ENCODE data around the gene KDM1A. TPM values are rescaled to one million over a fixed set of nuclear protein-coding genes. Genes with fewer than 3 reads are reported as not detected.

The KDM1A gene
- total RNA-seq, 2 experiments from 2014 or later = 38.3 to 42.4 TPM

GRCh38 chr1:23062271-23062670 lies 43.0 kb downstream of the KDM1A start:
- no peak for TF ChIP-seq CTCF (IDR thresholded peaks at IDR 0.05)
- no peaks in the 10 kb centered on the region for H3K4me1 Mint-ChIP-seq (ENCODE audit: low read depth)
- ATAC-seq (ENCODE audit: poor library complexity) = no peak
- peaks cover 68% of the 10 kb centered on the region for H3K36me3 ChIP-seq (ENCODE audit: insufficient read depth, low read length)
- H3K27me3 Mint-ChIP-seq = no peaks in the 10 kb centered on the region
- intact Hi-C loops (cut with DNase I, micrococcal nuclease) = no loop called here
- H3K27ac Mint-ChIP-seq = no peak overlapping the region
- H3K27ac ChIP-seq (ENCODE audit: low read depth in 1 of 2, low read length in 2 of 2) = no peak overlapping the region
- H3K4me1 ChIP-seq (ENCODE audit: insufficient read depth, low read length) = no peaks in the 10 kb centered on the region
- no peaks in the 10 kb centered on the region for H3K9me3 Mint-ChIP-seq
- no peak overlapping the region for H3K4me3 Mint-ChIP-seq
- H3K27me3 ChIP-seq (ENCODE audit: control insufficient read depth in 1 of 2, insufficient read depth in 2 of 2, low read length in 2 of 2) = no peaks in the 10 kb centered on the region
- DNase-seq = no peak
- no peaks in the 10 kb centered on the region for H3K9me3 ChIP-seq (ENCODE audit: control insufficient read depth in 1 of 2, insufficient read depth in 1 of 2, low read length in 2 of 2)
- ChIA-PET POLR2A (no interaction called here), CTCF (no interaction called here)
- H3K36me3 Mint-ChIP-seq (ENCODE audit: low read depth) = peaks cover 99% of the 10 kb centered on the region
- no peak overlapping the region for H3K4me3 ChIP-seq (ENCODE audit: low read length)

GRCh38 chr1:23065385-23065784 lies 46.1 kb downstream of the KDM1A start:
- no peak overlapping the region for H3K27ac ChIP-seq (ENCODE audit: low read depth in 1 of 2, low read length in 2 of 2)
- ATAC-seq (ENCODE audit: poor library complexity) = no peak
- Mint-ChIP-seq H3K27me3 (no peaks in the 10 kb centered on the region), H3K36me3 (ENCODE audit: low read depth) (peaks cover 97% of the 10 kb centered on the region), H3K9me3 (no peaks in the 10 kb centered on the region), H3K4me1 (ENCODE audit: low read depth) (no peaks in the 10 kb centered on the region), H3K4me3 (no peak overlapping the region), H3K27ac (no peak overlapping the region)
- CTCF ChIA-PET = no interaction called here
- intact Hi-C loops (cut with DNase I, micrococcal nuclease) = no loop called here
- H3K27me3 ChIP-seq (ENCODE audit: control insufficient read depth in 1 of 2, insufficient read depth in 2 of 2, low read length in 2 of 2) = no peaks in the 10 kb centered on the region
- peaks cover 65% of the 10 kb centered on the region for H3K36me3 ChIP-seq (ENCODE audit: insufficient read depth, low read length)
- H3K4me3 ChIP-seq (ENCODE audit: low read length) = no peak overlapping the region
- POLR2A ChIA-PET = no interaction called here
- no peaks in the 10 kb centered on the region for H3K9me3 ChIP-seq (ENCODE audit: control insufficient read depth in 1 of 2, insufficient read depth in 1 of 2, low read length in 2 of 2)
- TF ChIP-seq CTCF (IDR thresholded peaks at IDR 0.05) = no peak
- no peaks in the 10 kb centered on the region for H3K4me1 ChIP-seq (ENCODE audit: insufficient read depth, low read length)
- DNase-seq = no peak

- no peak overlapping the region for H3K27ac Mint-ChIP-seq
- intact Hi-C loops (cut with DNase I, micrococcal nuclease) = no loop called here
- CTCF ChIA-PET = no interaction called here
- no peaks in the 10 kb centered on the region for H3K9me3 Mint-ChIP-seq
- TF ChIP-seq CTCF (IDR thresholded peaks at IDR 0.05) = no peak
- POLR2A ChIA-PET = no interaction called here
- ATAC-seq (ENCODE audit: poor library complexity) (no peak), DNase-seq (no peak)
- H3K36me3 Mint-ChIP-seq (ENCODE audit: low read depth) = peaks cover 97% of the 10 kb centered on the region
- H3K36me3 ChIP-seq (ENCODE audit: insufficient read depth, low read length) = peaks cover 59% of the 10 kb centered on the region
- no peaks in the 10 kb centered on the region for H3K4me1 Mint-ChIP-seq (ENCODE audit: low read depth)
- no peaks in the 10 kb centered on the region for H3K27me3 ChIP-seq (ENCODE audit: control insufficient read depth in 1 of 2, insufficient read depth in 2 of 2, low read length in 2 of 2)
- no peak overlapping the region for H3K4me3 Mint-ChIP-seq
- no peaks in the 10 kb centered on the region for H3K9me3 ChIP-seq (ENCODE audit: control insufficient read depth in 1 of 2, insufficient read depth in 1 of 2, low read length in 2 of 2)
- no peak overlapping the region for H3K27ac ChIP-seq (ENCODE audit: low read depth in 1 of 2, low read length in 2 of 2)
- no peak overlapping the region for H3K4me3 ChIP-seq (ENCODE audit: low read length)
- H3K4me1 ChIP-seq (ENCODE audit: insufficient read depth, low read length) = no peaks in the 10 kb centered on the region
- no peaks in the 10 kb centered on the region for H3K27me3 Mint-ChIP-seq
Measured at GRCh38 chr1:23066075-23066474, 46.8 kb downstream of the KDM1A start.
